Suprapubic skin (tissue), 4 donors: ENCODE results near the gene KLF16. TPM values are rescaled to one million over a fixed set of nuclear protein-coding genes. Genes with fewer than 3 reads are reported as not detected.

Experiments
- DNase-seq, 2 donors: peaks; one replicate each; pipeline ENCODE4 v3.0.0-alpha.2; 2019; ENCODE audit warnings: low spot score in 2 of 2
- H3K27ac ChIP-seq: fragments of 200-600 bp; sonication (generic); one replicate; pipeline ENCODE4 v1.5.1; 2019
- H3K27me3 ChIP-seq: fragments of 200-600 bp; sonication (generic); one replicate; pipeline ENCODE4 v1.5.1; 2019
- H3K36me3 ChIP-seq: fragments of 200-600 bp; sonication (generic); one replicate; pipeline ENCODE4 v1.5.1; 2019
- H3K4me1 ChIP-seq: fragments of 200-600 bp; sonication (generic); one replicate; pipeline ENCODE4 v1.5.1; 2019
- H3K4me3 ChIP-seq: fragments of 200-600 bp; sonication (generic); one replicate; pipeline ENCODE4 v1.5.1; 2019; ENCODE audit warnings: mild to moderate bottlenecking
- H3K9me3 ChIP-seq: fragments of 200-600 bp; sonication (generic); one replicate; pipeline ENCODE4 v1.5.1; 2019
- EP300 ChIP-seq: sonication (generic); formaldehyde crosslinking; IDR thresholded peaks from one replicate; pipeline ENCODE4 v1.6.1; 2017; ENCODE audit warnings: antibody characterized with exemption
- POLR2A ChIP-seq, 2 donors: fragments of 450-650 bp; IDR thresholded peaks; one replicate each; pipeline ENCODE4 v1.6.1; 2017; ENCODE audit warnings: antibody characterized with exemption in 2 of 2, mild to moderate bottlenecking in 2 of 2, moderate library complexity in 2 of 2
- POLR2AphosphoS5 ChIP-seq, 3 donors: sonication (generic); formaldehyde crosslinking; IDR thresholded peaks; one replicate each; pipeline ENCODE4 v1.6.1; 2017; ENCODE audit warnings: antibody characterized with exemption in 3 of 3
- WGBS: methylation state at CpG from one replicate; pipeline ENCODE4 v1.1.5; 2018; 5-methylcytosine and 5-hydroxymethylcytosine counted together
- total RNA-seq, 4 donors: library from RNA; depleted of rRNA; stranded (reverse); fragments of >200 nt; gene quantifications; one replicate each; pipeline ENCODE4 v1.1.0, GENCODE V29; 2016
- TF ChIP-seq, protein P1 (sequence below), 2 donors: fragments of 200-600 bp in 1 of 2; fragments of 450-650 bp in 1 of 2; sonication (generic) in 1 of 2; IDR thresholded peaks; one replicate each; pipeline ENCODE4 v1.5.1; 2016 to 2019; ENCODE audit warnings: antibody characterized with exemption in 2 of 2, mild to moderate bottlenecking in 1 of 2, moderate library complexity in 1 of 2

The KLF16 gene
- total RNA-seq, 4 donors from 2014 or later: 12.1 to 30.8 (median 20.9) TPM

DNA sequence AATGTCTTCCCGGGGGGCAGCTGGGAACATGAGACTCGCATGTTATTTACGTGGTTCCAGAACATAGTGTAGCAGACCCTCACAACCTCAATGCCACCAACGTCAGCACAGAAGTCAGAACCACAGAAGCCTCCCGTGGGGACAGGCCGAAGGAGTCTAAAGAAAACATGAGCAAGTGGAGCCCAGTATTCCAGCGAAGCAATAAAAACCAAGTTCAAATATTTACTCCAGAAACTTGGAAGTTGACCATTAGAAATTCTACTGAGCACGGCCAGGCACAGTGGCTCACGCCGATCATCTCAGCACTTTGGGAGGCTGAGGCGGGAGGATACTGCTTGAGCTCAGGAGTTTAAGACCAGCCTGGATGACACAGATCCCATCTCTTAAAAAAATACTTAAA lies 33.4 kb downstream of the KLF16 start:
- H3K36me3 ChIP-seq: peaks cover 47% of the 10 kb centered on the region
- WGBS: 93% methylated on average over 11 of the region's 11 CpGs
- TF ChIP-seq EP300 (no peak), POLR2A (IDR thresholded peaks at IDR 0.05) (no peak), POLR2AphosphoS5 (IDR thresholded peaks at IDR 0.05) (no peak)
- TF ChIP-seq, protein P1, sequence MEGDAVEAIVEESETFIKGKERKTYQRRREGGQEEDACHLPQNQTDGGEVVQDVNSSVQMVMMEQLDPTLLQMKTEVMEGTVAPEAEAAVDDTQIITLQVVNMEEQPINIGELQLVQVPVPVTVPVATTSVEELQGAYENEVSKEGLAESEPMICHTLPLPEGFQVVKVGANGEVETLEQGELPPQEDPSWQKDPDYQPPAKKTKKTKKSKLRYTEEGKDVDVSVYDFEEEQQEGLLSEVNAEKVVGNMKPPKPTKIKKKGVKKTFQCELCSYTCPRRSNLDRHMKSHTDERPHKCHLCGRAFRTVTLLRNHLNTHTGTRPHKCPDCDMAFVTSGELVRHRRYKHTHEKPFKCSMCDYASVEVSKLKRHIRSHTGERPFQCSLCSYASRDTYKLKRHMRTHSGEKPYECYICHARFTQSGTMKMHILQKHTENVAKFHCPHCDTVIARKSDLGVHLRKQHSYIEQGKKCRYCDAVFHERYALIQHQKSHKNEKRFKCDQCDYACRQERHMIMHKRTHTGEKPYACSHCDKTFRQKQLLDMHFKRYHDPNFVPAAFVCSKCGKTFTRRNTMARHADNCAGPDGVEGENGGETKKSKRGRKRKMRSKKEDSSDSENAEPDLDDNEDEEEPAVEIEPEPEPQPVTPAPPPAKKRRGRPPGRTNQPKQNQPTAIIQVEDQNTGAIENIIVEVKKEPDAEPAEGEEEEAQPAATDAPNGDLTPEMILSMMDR (IDR thresholded peaks at IDR 0.05): no peak
- no peak for DNase-seq
- peaks cover 16% of the 10 kb centered on the region for H3K4me1 ChIP-seq
- no peak overlapping the region for H3K4me3 ChIP-seq
- no peak overlapping the region for H3K27ac ChIP-seq
- no peaks in the 10 kb centered on the region for H3K27me3 ChIP-seq
- no peaks in the 10 kb centered on the region for H3K9me3 ChIP-seq

DNA sequence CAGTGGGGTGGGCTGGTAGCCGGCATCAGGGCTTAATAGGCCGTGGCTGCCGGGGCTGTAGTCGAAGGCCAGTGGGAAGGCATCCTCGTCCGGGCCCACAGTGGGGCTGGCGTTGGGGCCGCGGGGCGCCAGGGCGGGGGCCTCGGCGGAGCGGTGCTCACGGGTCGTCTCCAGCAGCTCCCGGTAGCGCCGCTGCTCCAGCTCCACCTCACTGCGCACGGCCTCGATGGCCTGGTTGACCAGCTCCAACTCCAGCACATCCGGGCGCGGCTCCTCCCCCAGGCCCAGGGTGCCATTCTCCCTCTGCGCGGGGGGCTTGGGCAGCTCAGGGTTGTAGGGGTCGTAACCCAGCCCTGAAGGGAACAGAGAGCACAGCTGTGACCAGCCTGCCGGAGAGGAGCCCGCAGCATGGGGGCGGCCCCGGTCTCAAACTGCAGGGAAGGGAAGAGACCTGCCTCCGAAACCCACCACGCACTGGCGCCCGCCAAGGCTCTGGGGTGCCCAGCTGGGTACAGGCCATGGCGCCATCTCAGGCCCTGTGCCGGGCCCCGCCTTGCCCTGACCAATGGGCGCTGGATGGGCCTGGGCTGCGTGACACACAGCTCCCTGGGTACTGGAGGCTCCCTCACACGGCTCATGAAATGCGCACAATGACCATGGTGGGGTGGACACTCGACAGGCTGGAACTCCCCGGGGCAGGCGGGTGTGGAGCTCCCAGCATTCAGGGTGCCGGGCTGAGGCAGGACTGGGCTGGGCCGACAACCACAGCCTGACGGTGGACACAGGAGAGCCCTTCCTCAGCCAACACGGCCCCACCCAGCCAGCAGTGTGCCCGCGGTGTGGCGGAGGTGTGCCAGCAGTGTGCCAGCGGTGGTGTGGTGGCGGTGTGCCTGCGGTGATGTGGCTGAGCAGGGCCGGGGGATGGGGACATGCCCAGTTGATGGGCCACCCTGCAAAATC lies 34.8 kb downstream of the KLF16 start:
- no peak for DNase-seq
- peaks cover 60% of the 10 kb centered on the region for H3K36me3 ChIP-seq
- WGBS: 93% methylated on average over 3 of the region's 57 CpGs

DNA sequence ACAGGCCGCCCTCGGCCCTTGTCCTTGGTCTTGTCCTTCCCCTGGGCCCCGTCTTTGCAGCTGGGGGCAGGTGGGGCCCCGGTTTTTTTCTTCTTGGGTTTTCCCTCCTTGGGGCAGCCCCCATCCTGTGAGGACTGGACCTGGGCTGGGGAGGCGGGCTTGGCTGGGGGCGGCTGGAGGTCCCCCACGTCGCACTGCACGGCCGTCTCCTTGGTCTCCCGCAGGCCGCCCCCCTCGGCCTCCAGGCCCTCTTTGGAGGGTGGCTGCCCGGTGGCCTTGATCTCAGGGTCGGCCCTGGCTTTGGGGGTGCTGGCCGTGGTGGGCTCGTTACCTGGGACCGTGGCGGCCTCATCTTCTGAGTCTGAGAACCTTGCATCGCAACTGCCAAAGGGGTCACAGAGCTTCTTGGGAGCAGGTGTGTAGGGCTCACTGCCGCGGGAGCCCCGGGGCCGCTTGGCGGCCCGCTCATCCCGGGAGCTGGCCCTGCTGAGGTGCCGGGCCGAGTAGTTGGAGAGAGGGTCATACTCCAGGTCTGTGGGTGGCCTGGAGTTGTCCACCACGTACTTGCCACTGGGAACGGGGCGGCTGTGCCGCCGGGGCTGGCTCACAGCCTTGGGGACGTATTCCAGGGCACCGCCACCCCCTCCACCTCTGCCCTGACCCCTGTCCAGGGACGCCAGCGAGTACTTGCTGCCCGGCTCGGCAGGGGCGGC lies 35.7 kb downstream of the KLF16 start:
- H3K4me1 ChIP-seq: peaks cover 11% of the 10 kb centered on the region
- no peak overlapping the region for H3K4me3 ChIP-seq
- no peak for DNase-seq
- H3K27ac ChIP-seq: no peak overlapping the region
- 91% methylated on average over 8 of the region's 41 CpGs for WGBS
- TF ChIP-seq EP300 (no peak), POLR2A (IDR thresholded peaks at IDR 0.05) (no peak), POLR2AphosphoS5 (IDR thresholded peaks at IDR 0.05) (no peak)
- TF ChIP-seq, protein P1 (IDR thresholded peaks at IDR 0.05): no peak
- H3K27me3 ChIP-seq: no peaks in the 10 kb centered on the region
- H3K9me3 ChIP-seq: no peaks in the 10 kb centered on the region
- peaks cover 69% of the 10 kb centered on the region for H3K36me3 ChIP-seq

More for the DNA sequence above, 34.8 kb downstream of the KLF16 start:
- Histone ChIP-seq H3K27ac (no peak overlapping the region), H3K27me3 (no peaks in the 10 kb centered on the region), H3K4me3 (no peak overlapping the region), H3K4me1 (peaks cover 12% of the 10 kb centered on the region), H3K9me3 (no peaks in the 10 kb centered on the region)
- no peak for TF ChIP-seq POLR2AphosphoS5 (IDR thresholded peaks at IDR 0.05)
- no peak for TF ChIP-seq EP300
- TF ChIP-seq, protein P1 (IDR thresholded peaks at IDR 0.05): no peak
- TF ChIP-seq POLR2A (IDR thresholded peaks at IDR 0.05): no peak

DNA sequence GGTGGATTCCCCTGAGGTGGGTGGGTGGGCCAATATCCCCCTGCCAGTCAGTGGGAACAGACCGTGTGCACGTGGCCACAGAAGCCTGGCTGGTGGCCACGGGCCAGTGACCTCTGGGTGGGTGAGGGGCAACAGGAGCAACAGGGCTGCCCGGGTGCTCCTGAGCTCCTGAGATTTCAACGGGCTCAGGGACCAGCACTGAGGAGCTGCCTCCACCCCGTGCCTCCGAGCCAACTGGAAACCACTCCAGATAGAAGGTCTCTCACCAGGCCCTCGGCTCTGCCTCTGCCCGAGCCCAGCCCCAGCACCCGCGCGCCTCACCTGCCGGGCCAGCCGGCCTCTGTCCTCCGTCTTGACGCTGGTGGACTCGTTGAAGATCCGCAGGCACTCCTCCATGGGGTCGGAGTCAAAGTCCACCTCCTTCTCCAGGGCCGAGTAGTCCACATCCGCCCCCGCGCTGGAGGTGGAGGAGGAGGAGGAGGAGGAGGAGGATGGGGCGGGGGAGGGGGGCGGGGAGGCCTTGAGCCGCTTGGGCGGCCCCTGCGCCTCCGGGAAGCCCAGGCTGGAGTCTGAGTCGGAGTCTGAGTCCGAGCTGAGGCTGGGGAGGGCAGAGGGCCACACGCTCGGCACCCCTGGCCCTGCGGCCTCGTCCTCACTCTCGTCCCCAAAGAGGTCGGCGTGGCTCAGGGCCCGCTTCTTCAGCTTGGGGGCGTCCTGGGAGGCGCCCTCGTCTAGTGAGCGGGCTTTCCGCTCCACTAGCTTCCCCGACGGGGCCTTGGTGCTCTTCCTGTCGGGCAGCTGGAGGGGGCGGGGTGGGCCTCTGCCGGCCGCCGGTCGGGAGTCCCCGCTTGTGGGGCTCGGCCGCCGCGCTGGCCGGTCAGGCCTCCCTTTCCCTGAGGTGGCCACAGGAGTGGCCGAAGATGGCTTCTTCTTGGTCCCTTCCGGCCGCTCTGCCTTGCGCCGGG lies 36.5 kb downstream of the KLF16 start:
- 86% methylated on average over 20 of the region's 63 CpGs for WGBS

More for the DNA sequence above, 36.5 kb downstream of the KLF16 start:
- peaks cover 73% of the 10 kb centered on the region for H3K36me3 ChIP-seq
- H3K27me3 ChIP-seq: no peaks in the 10 kb centered on the region
- peaks cover 11% of the 10 kb centered on the region for H3K4me1 ChIP-seq
- DNase-seq: no peak
- TF ChIP-seq, protein P1 (IDR thresholded peaks at IDR 0.05): no peak
- no peak overlapping the region for H3K4me3 ChIP-seq
- H3K9me3 ChIP-seq: no peaks in the 10 kb centered on the region
- no peak overlapping the region for H3K27ac ChIP-seq
